HG02571 (cell line): ENCODE results near the gene GPR108.
"Not testable (repeated sequence)": the region's sequence is repeated elsewhere in the genome, so short reads cannot be mapped to it uniquely, and the experiment has no call there.

Experiments used
- ATAC-seq: cut with Tn5 transposase; IDR thresholded peaks from one replicate; pipeline ENCODE4 v1.9.1; 2021; ENCODE audit warnings: mild to moderate bottlenecking, moderate library complexity; ENCODE audit not compliant: unreplicated experiment

GPR108 gene

DNA sequence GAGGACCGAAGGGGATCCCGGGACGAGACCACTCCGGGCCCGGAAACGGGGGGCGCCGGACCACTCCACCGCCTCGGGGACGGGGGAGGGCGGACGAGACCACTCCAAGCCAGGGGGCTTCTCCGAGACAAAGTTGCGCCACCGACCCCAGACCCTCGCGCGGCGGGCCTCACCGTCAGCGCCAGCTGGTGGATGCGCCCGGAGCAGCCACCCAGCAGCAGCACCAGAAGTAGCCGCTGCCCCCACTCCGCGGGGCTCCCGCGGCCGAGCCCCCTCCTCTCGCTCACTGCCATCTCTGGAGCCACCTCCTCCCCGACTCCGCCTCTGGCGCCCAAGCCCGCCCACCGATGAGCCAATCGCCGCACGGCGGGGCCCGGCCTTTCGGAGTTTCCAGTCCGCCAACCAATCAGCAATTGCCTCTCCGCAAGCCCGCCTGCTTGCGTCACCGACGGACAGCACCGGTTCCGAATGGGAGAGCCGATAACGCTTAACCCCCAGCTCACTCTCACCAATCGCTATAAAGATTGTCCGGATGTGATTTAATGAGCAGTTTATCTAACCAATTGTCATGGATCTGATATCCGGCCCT, at the start of gene GPR108:
GPR108 (minus strand) TSS at position 297 of the 589 bp plus-strand sequence; CDS start at position 293, 4 bp downstream.
- ATAC-seq: peak; percentile 68

GRCh38 chr19:6779206-6779605, 41.8 kb upstream of the GPR108 start:
- ATAC-seq: no peak

DNA sequence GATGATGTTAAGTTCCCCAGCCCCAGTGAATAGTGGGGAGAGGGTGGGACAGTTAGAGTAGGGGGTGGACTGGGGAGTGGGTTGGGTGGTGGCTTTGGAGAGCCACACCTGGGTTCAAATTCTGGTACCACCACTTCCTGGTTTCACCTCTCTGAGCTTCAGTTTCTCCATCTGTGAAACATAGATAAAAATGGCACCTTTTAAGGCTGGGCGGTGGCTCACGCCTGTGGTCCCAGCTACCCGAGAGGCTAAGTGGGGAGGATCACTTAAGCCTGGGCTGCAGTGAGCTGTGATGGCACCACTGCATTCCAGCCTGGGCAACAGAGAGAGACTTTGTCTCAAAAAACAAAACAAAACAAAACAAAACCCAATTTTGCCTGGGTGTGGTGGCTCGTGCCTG, 41.0 kb upstream of the GPR108 start:
- no peak for ATAC-seq

DNA sequence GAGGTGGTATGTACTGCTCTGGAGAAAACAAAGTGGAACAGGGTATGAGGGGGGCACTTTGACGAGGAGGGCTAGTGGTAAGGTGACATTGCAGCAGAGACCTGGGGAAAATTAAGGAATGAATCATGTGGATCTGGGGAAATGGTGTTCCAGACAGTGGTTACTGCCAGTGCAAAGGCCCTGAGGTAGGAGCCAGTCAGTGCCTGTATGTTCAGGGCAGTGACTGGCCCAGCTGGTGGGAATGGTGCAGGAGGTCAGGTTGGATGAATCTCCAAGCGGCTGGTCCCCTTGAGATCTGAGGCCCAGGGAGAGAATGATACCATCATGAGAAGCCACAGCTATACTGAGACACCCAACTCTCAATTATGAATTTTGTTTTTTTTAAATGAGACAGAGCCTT, 40.1 kb upstream of the GPR108 start:
- ATAC-seq: no peak

DNA sequence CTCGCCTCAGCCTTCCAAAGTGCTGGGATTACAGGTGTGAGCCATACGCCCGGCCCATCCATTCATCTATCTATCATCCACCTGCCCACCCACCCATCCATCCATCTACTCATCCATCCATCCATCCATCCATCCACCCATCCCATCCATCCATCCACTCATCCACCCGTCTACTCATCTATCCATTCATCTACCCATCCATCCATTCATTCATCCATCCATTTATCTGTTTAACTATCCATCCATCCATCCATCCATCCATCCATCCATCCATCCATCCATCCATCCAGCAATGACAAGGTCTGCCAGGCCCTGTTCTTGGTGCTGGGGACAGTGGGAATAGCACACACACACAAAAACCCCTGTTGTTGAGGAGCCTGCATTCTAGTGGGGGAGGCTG, 39.6 kb upstream of the GPR108 start:
- no peak for ATAC-seq

GRCh38 chr19:6776045-6776444, 38.7 kb upstream of the GPR108 start:
- ATAC-seq: not testable (repeated sequence)

DNA sequence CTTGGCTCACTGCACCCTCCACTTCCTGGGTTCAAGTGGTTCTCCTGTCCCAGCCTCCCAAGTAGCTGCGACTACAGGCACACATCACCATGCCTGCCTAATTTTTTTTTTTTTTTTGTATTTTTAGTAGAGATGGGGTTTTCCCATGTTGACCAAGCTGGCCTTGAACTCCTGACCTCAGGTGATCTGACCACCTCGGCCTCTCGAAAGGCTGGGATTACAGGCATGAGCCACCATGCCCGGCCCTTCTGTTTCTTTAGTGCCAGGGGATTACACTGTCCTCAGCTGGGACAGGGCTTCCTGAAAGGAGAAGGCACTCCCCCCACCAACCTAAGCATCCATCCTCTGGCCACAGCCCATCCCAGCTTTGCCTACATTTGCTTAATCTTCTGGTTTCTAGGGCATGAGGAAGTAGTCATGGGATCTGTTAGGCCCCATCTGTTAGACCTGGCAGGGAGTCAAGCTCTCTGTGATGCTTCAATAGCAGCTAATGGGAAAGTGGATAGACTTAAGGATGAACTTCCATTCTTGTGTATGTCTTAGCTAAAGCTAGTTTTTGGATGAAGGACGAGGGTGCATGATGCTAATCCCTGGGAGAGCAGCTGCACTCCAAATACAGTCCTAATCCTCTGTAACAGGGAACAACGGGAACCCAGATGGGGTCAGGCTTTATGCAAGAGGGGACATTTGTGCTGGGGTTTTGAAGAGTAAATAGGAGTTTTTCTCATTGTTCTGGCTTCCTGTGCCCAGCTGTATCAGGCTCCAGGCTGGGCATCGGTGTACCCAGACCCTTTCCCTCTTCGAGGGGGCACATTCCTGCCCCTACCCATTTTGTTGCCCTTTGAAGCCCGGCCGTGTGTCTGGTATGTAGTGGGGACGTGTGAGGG, 37.7 kb upstream of the GPR108 start:
- ATAC-seq: no peak

- ATAC-seq: no peak
Measured at GRCh38 chr19:6773323-6773931, 36.0 kb upstream of the GPR108 start.

DNA sequence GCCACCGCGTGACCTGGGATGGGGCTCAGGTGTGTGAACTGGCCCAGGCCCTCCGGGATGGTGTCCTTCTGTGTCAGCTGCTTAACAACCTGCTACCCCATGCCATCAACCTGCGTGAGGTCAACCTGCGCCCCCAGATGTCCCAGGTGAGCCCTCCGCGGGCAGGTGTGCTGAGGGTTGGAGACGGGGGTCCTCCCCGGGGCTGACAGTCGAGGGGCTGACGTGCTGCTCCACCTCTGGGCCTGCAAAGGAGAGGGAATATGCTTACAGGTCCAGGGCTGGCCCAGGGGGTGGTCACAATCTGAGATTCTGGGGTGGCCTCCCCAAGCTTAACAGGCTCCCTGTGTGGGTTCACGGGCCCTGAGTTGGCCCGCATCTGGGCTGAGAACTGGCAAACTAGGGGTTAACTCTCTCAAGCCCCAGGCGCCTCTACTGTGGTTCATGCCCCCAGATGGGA, 35.5 kb upstream of the GPR108 start:
- ATAC-seq: no peak

- peak; percentile 37 for ATAC-seq
Measured at GRCh38 chr19:6772028-6772865, 34.9 kb upstream of the GPR108 start, which contains the start of gene VAV1. Gene VAV1 (plus strand): TSS chr19:6772708. CDS start chr19:6772808, 100 bp downstream.

- ATAC-seq: not testable (repeated sequence)
Measured at GRCh38 chr19:6771648-6772027, 34.3 kb upstream of the GPR108 start.

GRCh38 chr19:6769006-6769619, 31.7 kb upstream of the GPR108 start:
- no peak for ATAC-seq

DNA sequence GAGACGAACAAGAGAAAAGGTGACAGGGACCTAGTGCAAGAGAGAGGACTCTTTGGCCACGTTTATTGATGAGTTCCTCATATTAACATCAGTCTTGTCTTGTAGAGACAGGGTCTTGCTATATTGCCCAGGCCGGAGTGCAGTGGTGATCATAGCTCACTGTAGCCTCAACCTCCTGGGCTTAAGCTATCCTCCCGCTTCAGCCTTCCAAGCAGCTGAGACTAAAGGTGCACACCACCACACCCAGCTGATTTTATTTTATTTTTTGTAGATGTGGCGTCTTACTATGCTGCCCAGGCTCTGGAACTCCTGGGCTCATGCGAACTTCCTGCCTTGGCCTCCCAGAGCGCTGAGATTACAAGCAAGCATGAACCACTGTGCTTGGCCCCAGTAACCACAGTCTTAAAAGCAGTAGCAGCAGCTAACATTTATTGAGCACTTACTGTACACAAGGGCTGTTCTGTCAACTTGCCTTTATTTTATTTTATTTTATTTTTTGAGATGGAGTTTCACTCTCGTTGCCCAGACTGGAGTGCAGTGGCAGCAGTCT, 30.9 kb upstream of the GPR108 start:
- no peak for ATAC-seq

GRCh38 chr19:6767357-6768235, 30.2 kb upstream of the GPR108 start, which contains the start of gene SH2D3A:
Gene SH2D3A (minus strand): TSS chr19:6767435. CDS start chr19:6763748, 3,687 bp downstream.
- ATAC-seq: peak; percentile 65

GRCh38 chr19:6767081-6767356, 29.6 kb upstream of the GPR108 start:
- no peak for ATAC-seq

- no peak for ATAC-seq
Measured at GRCh38 chr19:6766357-6767080, 29.1 kb upstream of the GPR108 start.

- no peak for ATAC-seq
Measured at GRCh38 chr19:6765738-6766356, 28.5 kb upstream of the GPR108 start.

GRCh38 chr19:6762253-6762797, 24.9 kb upstream of the GPR108 start:
- ATAC-seq: not testable (repeated sequence)
